ENCODE data around the gene PYGB.

Gene PYGB

DNA sequence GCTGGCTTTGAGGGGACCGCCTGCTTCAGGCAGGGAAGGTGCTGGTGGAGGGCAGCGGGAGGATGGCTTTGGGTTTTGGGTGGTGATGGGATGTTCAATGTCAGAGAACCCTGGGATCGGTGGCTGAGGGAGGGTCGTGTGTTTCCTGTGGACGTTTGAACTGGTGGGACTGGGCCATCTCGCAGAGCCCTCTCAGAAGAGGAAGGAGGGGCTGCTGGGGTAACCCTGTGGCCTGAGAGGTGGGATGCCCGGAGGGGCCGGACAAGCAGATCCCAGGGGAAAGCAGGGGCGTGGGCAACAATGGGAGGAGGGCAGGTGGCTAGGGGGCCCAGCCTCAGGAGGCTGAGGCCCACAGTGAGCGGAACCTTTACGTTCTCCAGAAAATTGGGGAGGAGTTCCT, 34.9 kb downstream of the PYGB start:
- DNase-seq (ENCODE audit: low read depth in 2 of 2) = no peak

DNA sequence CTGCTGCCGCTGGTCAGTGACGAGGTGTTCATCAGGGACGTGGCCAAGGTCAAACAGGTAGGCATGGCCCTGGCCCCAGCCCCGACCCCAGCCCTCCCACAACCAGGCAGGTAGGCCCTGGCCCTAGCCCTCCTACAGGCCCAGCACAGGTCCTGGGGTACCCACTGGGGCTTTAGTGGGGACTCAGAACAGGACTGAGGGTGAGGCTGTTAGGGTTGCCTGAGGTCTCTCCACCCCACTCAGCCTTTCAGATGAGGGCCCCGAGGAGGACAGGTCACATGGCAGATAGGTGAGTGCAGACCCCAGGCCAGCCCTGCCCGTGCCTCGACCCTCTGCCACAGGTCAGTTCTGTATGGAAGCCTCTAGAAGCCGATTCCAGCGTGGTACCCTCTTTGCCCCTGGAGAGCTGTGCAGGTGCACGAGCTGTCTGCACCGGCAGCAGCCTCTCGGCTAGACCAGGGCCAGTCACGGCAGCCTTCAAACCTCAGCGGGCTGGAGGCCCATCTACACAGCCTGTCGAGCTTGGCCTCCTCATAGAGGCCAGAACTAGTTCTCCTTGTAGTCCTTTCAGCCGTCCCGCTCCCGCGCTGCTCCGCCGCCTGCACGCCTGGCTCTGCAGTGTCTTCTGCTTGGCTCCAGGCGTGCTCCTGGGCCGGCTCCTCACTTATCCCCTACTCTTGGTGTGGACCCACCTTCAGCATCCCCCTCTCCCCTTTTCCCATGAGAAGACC, 35.5 kb downstream of the PYGB start:
- no peak for DNase-seq (ENCODE audit: low read depth in 2 of 2)

- no peak for DNase-seq (ENCODE audit: low read depth in 2 of 2)
Measured at GRCh38 chr20:25284131-25284601, 36.3 kb downstream of the PYGB start.

DNA sequence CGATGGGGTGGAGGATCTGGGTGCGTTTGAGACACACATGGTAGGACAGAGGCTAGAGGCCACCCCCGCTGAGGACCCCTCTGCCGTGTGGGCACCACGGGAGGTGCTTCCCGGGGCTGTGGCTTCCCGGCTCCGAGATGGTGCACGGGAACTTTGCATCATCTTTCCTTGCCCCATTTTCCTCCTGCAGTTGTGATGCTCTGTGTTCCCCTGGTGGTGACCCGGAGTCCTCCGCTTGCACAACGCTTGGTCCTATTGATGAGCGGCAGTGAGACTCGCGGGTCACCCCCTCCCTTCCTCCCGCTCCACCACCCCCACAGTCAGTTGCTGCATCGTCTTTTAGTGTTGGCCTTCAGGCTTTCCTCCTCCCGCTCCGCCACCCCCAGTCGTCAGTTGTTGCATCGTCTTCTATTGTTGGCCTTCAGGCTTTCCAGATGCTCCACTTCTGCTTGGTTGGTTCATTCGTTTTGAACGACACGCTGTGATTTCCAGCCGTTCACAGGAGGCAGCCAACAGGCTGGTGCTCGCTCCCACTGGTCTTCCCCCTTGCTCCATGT, 37.3 kb downstream of the PYGB start:
- no peak for DNase-seq (ENCODE audit: low read depth in 2 of 2)

DNA sequence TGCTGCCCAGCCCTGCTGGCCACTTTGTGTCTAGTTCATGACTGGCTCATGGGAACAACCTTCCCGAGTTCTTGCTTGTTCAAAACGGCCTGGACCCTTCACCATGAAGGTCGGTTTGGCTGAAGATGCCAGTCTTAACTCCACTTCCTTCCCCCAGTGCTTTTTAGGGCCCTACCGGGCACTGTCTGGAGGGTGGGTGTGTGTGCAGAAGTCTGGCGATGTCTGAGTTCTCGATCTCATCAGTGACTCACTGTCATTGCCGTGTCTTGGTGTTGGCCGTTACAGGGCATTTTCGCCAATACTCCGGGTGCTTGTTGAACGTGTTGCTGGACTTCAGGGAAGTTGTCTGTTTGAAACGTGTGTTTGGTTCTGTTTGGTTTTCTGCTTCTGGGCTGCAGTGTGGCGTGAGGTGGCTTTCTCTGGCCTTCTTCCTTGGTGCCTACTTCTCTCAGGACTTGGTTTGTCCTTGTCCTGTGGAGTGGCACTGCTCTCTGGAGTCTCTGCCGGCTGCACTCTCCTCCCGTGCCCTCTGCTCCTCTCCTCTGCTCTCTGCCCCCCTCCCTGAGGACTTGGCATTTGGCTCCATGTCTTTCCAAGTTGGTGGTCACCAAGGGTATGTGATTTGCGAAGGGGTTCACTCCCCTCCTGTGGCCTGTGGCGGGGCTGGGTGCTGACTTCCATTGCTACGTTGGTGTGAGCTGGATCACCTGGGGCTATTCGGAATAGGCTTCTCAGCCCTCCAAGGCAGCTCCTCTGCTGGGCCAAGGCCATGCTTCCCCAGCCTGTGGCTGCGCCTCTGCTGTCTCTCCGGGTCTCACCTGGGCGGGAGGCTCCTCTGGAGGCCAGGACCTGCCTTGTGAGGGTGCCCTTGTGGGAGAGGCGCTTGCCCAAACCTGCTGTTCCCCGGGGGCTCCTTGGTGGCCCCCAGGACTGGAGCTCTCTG, 38.2 kb downstream of the PYGB start:
- DNase-seq (ENCODE audit: low read depth in 2 of 2) = no peak

DNA sequence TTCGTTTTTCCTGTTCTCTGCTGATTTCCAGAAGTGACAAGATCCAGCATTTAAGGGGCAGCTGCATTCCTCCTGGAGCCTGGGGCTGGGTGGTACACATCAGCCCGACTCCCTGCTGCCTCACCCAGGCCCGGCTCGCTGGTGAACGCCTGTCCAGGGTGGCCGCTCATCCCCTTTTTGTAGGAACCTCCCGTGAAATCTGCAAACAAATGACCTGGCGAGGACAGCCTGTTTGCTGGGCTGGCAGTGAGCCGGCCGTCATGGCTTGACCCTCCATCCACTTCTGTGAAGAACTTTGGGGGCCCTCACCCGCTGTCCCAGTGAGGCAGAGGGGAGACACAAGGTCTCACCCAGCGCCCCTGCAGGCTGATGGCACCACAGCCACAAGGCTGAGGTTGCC, 39.0 kb downstream of the PYGB start:
- DNase-seq (ENCODE audit: low read depth in 2 of 2) = no peak

GRCh38 chr20:25287631-25288290, 39.9 kb downstream of the PYGB start:
- no peak for DNase-seq (ENCODE audit: low read depth in 2 of 2)

- DNase-seq (ENCODE audit: low read depth in 2 of 2) = no peak
Measured at GRCh38 chr20:25288291-25289181, 40.7 kb downstream of the PYGB start.

DNA sequence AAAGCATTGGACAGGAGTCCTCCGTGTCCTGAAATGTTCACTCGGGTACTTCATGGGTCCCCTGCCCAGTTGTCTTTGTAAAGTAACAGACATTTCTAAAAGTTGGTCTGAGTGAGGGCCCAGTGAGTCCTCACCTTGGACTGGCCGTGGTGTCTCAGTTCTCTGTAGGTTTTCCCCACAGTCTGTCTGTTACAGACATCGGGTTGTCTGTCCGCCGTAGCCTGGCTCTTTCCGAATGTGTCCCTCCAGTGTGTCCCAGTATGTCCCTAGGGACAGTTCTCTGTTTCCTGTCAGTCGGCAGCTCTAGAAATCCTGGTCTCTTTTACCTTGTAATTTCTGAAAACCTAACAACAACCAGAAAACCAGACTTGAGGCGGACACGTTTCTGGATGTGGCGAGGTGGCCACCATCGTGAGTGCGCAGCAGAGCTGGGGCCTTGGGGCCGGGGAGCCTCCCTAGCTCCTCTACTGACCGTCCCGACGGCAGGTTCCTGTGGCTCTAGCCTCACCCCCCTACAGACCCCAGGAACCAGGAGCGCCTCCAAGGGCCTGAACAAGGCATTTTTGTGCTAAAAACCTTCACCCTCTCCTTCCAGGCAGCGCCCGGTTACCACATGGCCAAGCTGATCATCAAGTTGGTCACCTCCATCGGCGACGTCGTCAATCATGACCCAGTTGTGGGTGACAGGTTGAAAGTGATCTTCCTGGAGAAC, 42.2 kb downstream of the PYGB start:
- DNase-seq (ENCODE audit: low read depth in 2 of 2) = no peak

DNA sequence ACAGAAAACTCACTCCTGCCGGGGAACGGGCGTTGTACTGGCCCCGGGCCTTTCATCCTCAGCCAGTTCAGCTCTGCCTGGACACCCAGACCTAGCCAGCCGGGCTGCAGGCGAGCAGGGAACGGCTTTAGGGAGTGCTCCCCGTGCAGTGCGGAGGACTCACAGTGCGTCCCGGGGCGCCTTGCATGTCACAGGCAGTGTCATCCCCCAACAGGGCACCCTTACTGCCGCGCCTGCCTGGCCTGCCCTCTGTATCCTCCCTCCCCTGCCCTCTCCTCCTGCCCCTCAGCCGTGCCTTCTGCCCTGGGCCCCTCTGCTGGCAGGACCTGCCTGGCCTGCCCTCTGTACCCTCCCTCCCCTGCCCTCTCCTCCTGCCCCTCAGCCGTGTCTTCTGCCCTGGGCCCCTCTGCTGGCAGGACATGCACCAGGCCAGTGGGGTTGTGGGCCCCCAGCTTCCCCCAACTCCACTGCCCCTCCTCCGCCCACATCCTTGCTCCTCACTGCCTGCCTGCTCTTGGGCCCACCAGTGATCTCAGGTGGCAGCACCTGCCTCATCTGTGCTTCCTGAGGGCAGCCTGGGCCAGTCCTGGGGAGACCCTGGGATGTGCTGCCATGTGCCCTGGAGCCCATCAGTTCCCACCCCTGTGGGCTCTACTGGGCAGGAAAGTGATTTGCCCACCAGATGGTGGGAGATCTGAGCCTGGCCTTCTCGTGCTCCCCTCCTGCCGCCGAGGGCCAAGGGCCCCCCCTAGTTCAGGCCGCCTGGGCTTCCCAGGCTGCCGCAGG, 43.0 kb downstream of the PYGB start:
- no peak for DNase-seq (ENCODE audit: low read depth in 2 of 2)

- DNase-seq (ENCODE audit: low read depth in 2 of 2) = no peak
Measured at GRCh38 chr20:25291432-25292133, 43.7 kb downstream of the PYGB start.

DNA sequence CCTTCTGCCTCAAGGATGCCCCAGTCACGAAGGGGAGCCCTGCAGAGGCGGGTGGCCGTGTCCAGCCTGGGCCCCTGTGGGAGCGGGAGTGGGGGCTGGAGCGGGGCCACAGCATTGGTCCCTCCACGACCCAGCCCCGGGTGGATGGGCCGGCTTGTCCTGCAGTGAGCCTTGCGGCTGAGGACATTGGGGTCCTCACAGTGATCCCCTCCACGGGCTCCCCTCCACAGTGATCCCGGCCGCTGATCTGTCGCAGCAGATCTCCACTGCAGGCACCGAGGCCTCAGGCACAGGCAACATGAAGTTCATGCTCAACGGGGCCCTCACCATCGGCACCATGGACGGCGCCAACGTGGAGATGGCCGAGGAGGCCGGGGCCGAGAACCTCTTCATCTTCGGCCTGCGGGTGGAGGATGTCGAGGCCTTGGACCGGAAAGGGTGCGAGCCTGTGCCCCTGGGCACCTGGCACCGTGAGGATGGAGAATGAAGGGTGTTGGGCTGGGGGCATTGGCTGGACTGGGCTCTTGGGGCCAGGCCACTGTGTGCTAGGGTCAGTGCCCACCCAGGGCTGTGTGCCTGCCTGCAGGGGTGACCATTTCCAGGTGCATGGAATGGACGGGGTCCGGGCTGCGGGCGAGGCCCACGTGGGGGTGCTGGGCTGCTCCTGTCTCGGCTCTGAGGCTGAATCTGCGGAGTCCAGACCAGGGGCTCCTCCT, 44.4 kb downstream of the PYGB start:
- no peak for DNase-seq (ENCODE audit: low read depth in 2 of 2)

GRCh38 chr20:25293507-25293906, 45.6 kb downstream of the PYGB start:
- DNase-seq (ENCODE audit: low read depth in 2 of 2) = no peak

GRCh38 chr20:25293910-25294458, 46.1 kb downstream of the PYGB start:
- DNase-seq (ENCODE audit: low read depth in 2 of 2) = no peak

DNA sequence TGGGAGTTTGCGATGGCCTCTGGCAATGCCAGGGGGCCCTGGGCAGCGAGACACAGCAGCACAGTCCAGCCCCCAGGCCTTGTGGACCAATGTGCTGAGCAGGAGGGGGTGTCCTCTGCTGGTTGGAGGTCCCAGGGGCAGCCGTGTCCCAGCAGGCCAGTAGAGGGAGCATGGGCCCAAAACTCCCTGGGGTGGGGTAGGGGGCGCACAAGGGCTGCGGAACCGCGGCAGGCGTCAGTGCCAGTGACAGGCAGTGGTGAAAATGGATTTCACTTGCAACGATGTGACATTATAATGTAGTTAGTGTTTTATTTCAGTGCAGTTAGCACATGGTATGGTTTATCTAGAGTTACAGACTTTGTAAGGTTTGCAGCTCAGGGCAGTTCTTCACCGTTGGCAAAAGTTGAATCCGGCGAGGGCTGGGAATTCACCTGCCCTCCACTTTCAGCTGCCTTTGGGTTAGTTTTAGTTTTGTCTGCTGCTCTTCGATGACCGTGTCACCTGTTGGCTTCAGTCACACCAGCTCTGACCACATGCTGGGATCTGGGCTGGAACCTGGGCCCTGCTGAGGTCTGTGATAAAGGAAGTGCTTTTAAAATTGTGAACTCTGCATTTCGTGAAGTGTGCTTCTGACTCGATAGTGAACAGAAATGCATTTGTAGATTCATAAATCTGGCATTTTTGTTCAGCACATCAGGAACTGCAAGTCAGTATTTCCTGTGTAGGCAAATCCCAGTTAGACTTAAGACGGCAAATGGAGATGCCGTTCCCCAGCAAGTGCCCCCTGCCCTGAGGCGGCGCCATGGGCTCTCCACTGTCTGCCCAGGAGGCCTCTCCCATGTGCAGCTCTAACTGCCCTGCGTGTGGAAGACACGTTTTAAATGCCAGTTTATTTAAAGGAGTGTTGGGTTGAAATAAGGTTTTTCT, 46.8 kb downstream of the PYGB start:
- DNase-seq (ENCODE audit: low read depth in 2 of 2) = peak; percentile 27 to 32

GRCh38 chr20:25295386-25296093, 47.7 kb downstream of the PYGB start:
- DNase-seq (ENCODE audit: low read depth in 2 of 2) = no peak

Measured in stimulated activated CD8-positive, alpha-beta memory T cell treated with anti-CD3 and anti-CD28 coated beads, Interleukin-7, amount 100 ng/mL, for 1 hour (primary cell).